ENCODE measurements around the gene CCDC146. TPM values are rescaled to one million over a fixed set of nuclear protein-coding genes. Genes with fewer than 3 reads are reported as not detected.

The CCDC146 gene
- total and polyA plus RNA-seq, 10 of the 15 experiments (the other 5 are each of a cell fraction or from before 2014, with no cell fraction given) = 0.28 to 5.3 (median 1.3) TPM

- Histone ChIP-seq H3K79me2 (ENCODE audit: control insufficient read depth, insufficient read depth, low read length) (no peaks in the 10 kb centered on the region; the same call in 1 of the 2 replicates), H2AFZ (ENCODE audit: control insufficient read depth, low read depth, low read length) (peak within 1 kb of the TSS; percentile 87), H3K9ac (ENCODE audit: control insufficient read depth, insufficient read depth, low read length) (peak within 1 kb of the TSS; percentile 66), H3K27me3 (replicated peaks in 1 of 2; ENCODE audit: control insufficient read depth in 2 of 2, insufficient read depth in 2 of 2, low read length in 1 of 2) (no peaks in the 10 kb centered on the region), H4K20me1 (ENCODE audit: control insufficient read depth, insufficient read depth) (no peaks in the 10 kb centered on the region), H3K4me1 (ENCODE audit: control insufficient read depth, insufficient read depth, low read length) (peaks cover 32% of the 10 kb centered on the region), H3K27ac (ENCODE audit: control insufficient read depth, insufficient read depth) (peak within 1 kb of the TSS; percentile 81), H3K4me2 (ENCODE audit: control insufficient read depth, insufficient read depth) (peak within 1 kb of the TSS; percentile 98), H3K9me3 (replicated peaks; ENCODE audit: control insufficient read depth, insufficient read depth, low read length) (no peaks in the 10 kb centered on the region), H3K36me3 (ENCODE audit: control insufficient read depth in 2 of 2, insufficient read depth in 2 of 2, low read length in 1 of 2) (no peaks in the 10 kb centered on the region), H3K4me3 (peak within 1 kb of the TSS; percentile 64)
- intact Hi-C loops (cut with micrococcal nuclease; ENCODE audit: unreplicated experiment) (loop anchor here (2.0 kb wide), 1 partner anchor 48 kb away; no protein-coding TSS in a partner anchor), in situ Hi-C loops (cut with MboI) (no loop called here)
- SMC1A ChIA-PET (ENCODE audit: uncharacterized antibody, unreplicated experiment) = interaction anchor here (0.5 to 8.6 kb wide), 11 partner anchors 10 to 542 kb away, joined by 3 to 124 read pairs (median 4); partner anchors contain the start of gene CCDC146
- POLR2A ChIA-PET = interaction anchor here (0.5 to 2.5 kb wide), 4 partner anchors 10 to 592 kb away, joined by 3 to 9 read pairs (median 3); no protein-coding TSS in a partner anchor
- RAD21 ChIA-PET (ENCODE audit: unreplicated experiment) = interaction anchor here (0.8 to 6.4 kb wide), 10 partner anchors 42 to 215 kb away, joined by 3 to 72 read pairs (median 4); partner anchors contain the start of gene CCDC146
- ATAC-seq (peak; percentile 37), FAIRE-seq (no peak), DNase-seq (ENCODE audit: low read depth, low spot score) (no peak)
- TF ChIP-seq RUNX3 (IDR thresholded peaks at IDR 0.05; ENCODE audit: low read length) (peak; percentile 28; the same call in 1 of the 2 replicates), PBX3 (IDR thresholded peaks at IDR 0.05; ENCODE audit: insufficient replicate concordance, low read depth, low read length) (no peak), RB1 (IDR thresholded peaks at IDR 0.05; ENCODE audit: borderline replicate concordance) (0 out of 2 replicates have a peak, but pooled peaks have one; percentile 22)
- CTCF ChIA-PET = interaction anchor here (1.3 to 5.3 kb wide), 5 partner anchors 13 to 135 kb away, joined by 3 to 67 read pairs (median 4); no protein-coding TSS in a partner anchor
- WGBS (ENCODE audit: insufficient coverage, insufficient replicate concordance, low lambda C conversion rate, missing lambda C conversion rate) = 1% methylated on average over 15 of the region's 15 CpGs
- BruUV-seq (replicated peaks) = no TSS peak
Measured at GRCh38 chr7:77199013-77199966, 76.9 kb downstream of the CCDC146 start, which contains the start of gene FGL2. TSS of gene FGL2 (minus strand) at chr7:77199819. CDS start at chr7:77199793, 26 bp downstream.

All from GM12878 (cell line).